Activated naive CD4-positive, alpha-beta T cell treated with anti-CD3 and anti-CD28 coated beads for 36 hours (primary cell): Measurements from ENCODE around the gene G6PC3. TPM values are rescaled to one million over a fixed set of nuclear protein-coding genes. Genes with fewer than 3 reads are reported as not detected.
"Not testable (repeated sequence)": the region's sequence is repeated elsewhere in the genome, so short reads cannot be mapped to it uniquely, and the experiment has no call there.

Source experiments
- CTCF ChIA-PET: fragments of 350-600 bp; sonication (Branson Sonifier 250); formaldehyde crosslinking; loops from one replicate; lab custom pipeline; 2021; ENCODE audit warnings: antibody characterized with exemption; lab: Charles Lee
- DNase-seq: peaks from one replicate; pipeline ENCODE4 v3.0.0-alpha.2; 2020
- H3K27ac Mint-ChIP-seq: one replicate; pipeline ENCODE4 v1.8.0; 2021; ENCODE audit warnings: mild to moderate bottlenecking, mixed read lengths
- H3K27me3 Mint-ChIP-seq: one replicate; pipeline ENCODE4 v1.8.0; 2021; ENCODE audit warnings: low read depth, mixed read lengths
- H3K36me3 Mint-ChIP-seq: one replicate; pipeline ENCODE4 v1.8.0; 2021; ENCODE audit warnings: low read depth, mixed read lengths
- H3K4me1 Mint-ChIP-seq: one replicate; pipeline ENCODE4 v1.8.0; 2021; ENCODE audit warnings: low read depth, mixed read lengths
- H3K4me3 Mint-ChIP-seq: one replicate; pipeline ENCODE4 v1.8.0; 2021; ENCODE audit warnings: mild to moderate bottlenecking, moderate library complexity, mixed read lengths
- H3K9me3 Mint-ChIP-seq: one replicate; pipeline ENCODE4 v1.8.0; 2021; ENCODE audit warnings: mixed read lengths
- intact Hi-C: fragments of 100-400 bp; cut with micrococcal nuclease; formaldehyde crosslinking; loops from one replicate; pipeline ENCODE4 v1.15.1; 2023
- total RNA-seq, 2 experiments: library from RNA; stranded (reverse); gene quantifications; one replicate each; pipeline ENCODE4 v1.2.3, GENCODE V29; 2021

The G6PC3 gene
- total RNA-seq, 2 experiments from 2014 or later = 15.9 to 19.4 TPM

- Mint-ChIP-seq H3K4me3 (no peak overlapping the region), H3K27me3 (no peaks in the 10 kb centered on the region)
Measured at GRCh38 chr17:44039829-44040635, 30.5 kb upstream of the G6PC3 start.

GRCh38 chr17:44043272-44043696 is 27.3 kb upstream of the G6PC3 start:
- H3K4me1 Mint-ChIP-seq = peaks cover 11% of the 10 kb centered on the region
- no peak overlapping the region for H3K27ac Mint-ChIP-seq
- no peaks in the 10 kb centered on the region for H3K9me3 Mint-ChIP-seq
- intact Hi-C loops = loop anchor here (5.0 kb wide), 1 partner anchor 36 kb away; no protein-coding TSS in a partner anchor
- H3K36me3 Mint-ChIP-seq = peaks cover 24% of the 10 kb centered on the region
- CTCF ChIA-PET = interaction anchor here (0.6 to 4.8 kb wide), 10 partner anchors 15 to 164 kb away, joined by 3 to 26 read pairs (median 3); partner anchors contain the start of gene HDAC5
- H3K27me3 Mint-ChIP-seq = no peaks in the 10 kb centered on the region
- H3K4me3 Mint-ChIP-seq = no peak overlapping the region
- DNase-seq = no peak

More at GRCh38 chr17:44039829-44040635, 30.5 kb upstream of the G6PC3 start:
- CTCF ChIA-PET = interaction anchor here (0.6 to 4.8 kb wide), 6 partner anchors 10 to 482 kb away, joined by 3 to 26 read pairs (median 4); partner anchors contain the start of gene LSM12
- DNase-seq = no peak
- Mint-ChIP-seq H3K9me3 (no peaks in the 10 kb centered on the region), H3K36me3 (peaks cover 30% of the 10 kb centered on the region), H3K4me1 (peaks cover 9% of the 10 kb centered on the region), H3K27ac (no peak overlapping the region)
- intact Hi-C loops = loop anchor here (5.0 kb wide), 1 partner anchor 33 kb away; no protein-coding TSS in a partner anchor

GRCh38 chr17:44044071-44044470 is 26.5 kb upstream of the G6PC3 start:
- no peaks in the 10 kb centered on the region for H3K9me3 Mint-ChIP-seq
- H3K4me3 Mint-ChIP-seq = no peak overlapping the region
- H3K27me3 Mint-ChIP-seq = no peaks in the 10 kb centered on the region
- DNase-seq = no peak
- intact Hi-C loops = loop anchor here (5.0 kb wide), 1 partner anchor 37 kb away; no protein-coding TSS in a partner anchor
- CTCF ChIA-PET = interaction anchor here (0.6 to 4.8 kb wide), 8 partner anchors 61 to 171 kb away, joined by 3 to 26 read pairs (median 4); no protein-coding TSS in a partner anchor
- H3K27ac Mint-ChIP-seq = no peak overlapping the region
- peaks cover 26% of the 10 kb centered on the region for H3K36me3 Mint-ChIP-seq
- peaks cover 11% of the 10 kb centered on the region for H3K4me1 Mint-ChIP-seq

- Mint-ChIP-seq H3K9me3 (no peaks in the 10 kb centered on the region), H3K36me3 (peaks cover 20% of the 10 kb centered on the region)
Measured at GRCh38 chr17:44045486-44045885, 25.0 kb upstream of the G6PC3 start.

GRCh38 chr17:44046893-44047292 is 23.6 kb upstream of the G6PC3 start:
- not testable (repeated sequence) for H3K27ac Mint-ChIP-seq
- H3K36me3 Mint-ChIP-seq = peaks cover 19% of the 10 kb centered on the region

More at GRCh38 chr17:44045486-44045885, 25.0 kb upstream of the G6PC3 start:
- no peak overlapping the region for H3K27ac Mint-ChIP-seq
- intact Hi-C loops = no loop called here
- peaks cover 11% of the 10 kb centered on the region for H3K4me1 Mint-ChIP-seq
- no peaks in the 10 kb centered on the region for H3K27me3 Mint-ChIP-seq
- no peak overlapping the region for H3K4me3 Mint-ChIP-seq
- DNase-seq = no peak
- CTCF ChIA-PET = interaction anchor here (1.6 kb wide), 1 partner anchor 168 kb away, joined by 4 read pairs; no protein-coding TSS in a partner anchor

GRCh38 chr17:44049294-44050060 is 21.1 kb upstream of the G6PC3 start:
- peaks cover 31% of the 10 kb centered on the region for H3K36me3 Mint-ChIP-seq
- no peak for DNase-seq
- CTCF ChIA-PET = interaction anchor here (0.6 to 1.1 kb wide), 2 partner anchors 102 to 112 kb away, joined by 3 read pairs; no protein-coding TSS in a partner anchor
- no peaks in the 10 kb centered on the region for H3K9me3 Mint-ChIP-seq
- intact Hi-C loops = no loop called here
- H3K27me3 Mint-ChIP-seq = no peaks in the 10 kb centered on the region
- H3K4me1 Mint-ChIP-seq = peaks cover 7% of the 10 kb centered on the region
- no peak overlapping the region for H3K4me3 Mint-ChIP-seq
- H3K27ac Mint-ChIP-seq = no peak overlapping the region

More at GRCh38 chr17:44046893-44047292, 23.6 kb upstream of the G6PC3 start:
- CTCF ChIA-PET = interaction anchor here (0.6 kb wide), 1 partner anchor 51 kb away, joined by 3 read pairs; no protein-coding TSS in a partner anchor
- DNase-seq, H3K4me1 Mint-ChIP-seq, H3K27me3 Mint-ChIP-seq, H3K4me3 Mint-ChIP-seq, H3K9me3 Mint-ChIP-seq, intact Hi-C loops: not testable (repeated sequence)

GRCh38 chr17:44053125-44053872 is 17.2 kb upstream of the G6PC3 start:
- CTCF ChIA-PET = interaction anchor here (0.6 kb wide), 1 partner anchor 53 kb away, joined by 3 read pairs; no protein-coding TSS in a partner anchor
- Mint-ChIP-seq H3K27me3 (no peaks in the 10 kb centered on the region), H3K36me3 (peaks cover 27% of the 10 kb centered on the region), H3K9me3 (no peaks in the 10 kb centered on the region), H3K27ac (no peak overlapping the region), H3K4me1 (peaks cover 8% of the 10 kb centered on the region), H3K4me3 (no peak overlapping the region)
- intact Hi-C loops = no loop called here
- DNase-seq = no peak

- Mint-ChIP-seq H3K9me3 (no peaks in the 10 kb centered on the region), H3K36me3 (peaks cover 42% of the 10 kb centered on the region), H3K27ac (no peak overlapping the region), H3K4me3 (no peak overlapping the region), H3K4me1 (peaks cover 40% of the 10 kb centered on the region), H3K27me3 (no peaks in the 10 kb centered on the region)
- CTCF ChIA-PET = no interaction called here
- intact Hi-C loops = no loop called here
- no peak for DNase-seq
Measured at GRCh38 chr17:44059101-44059892, 11.2 kb upstream of the G6PC3 start.

GRCh38 chr17:44061446-44061845 is 9.1 kb upstream of the G6PC3 start:
- H3K4me3 Mint-ChIP-seq = no peak overlapping the region
- DNase-seq = no peak
- no peaks in the 10 kb centered on the region for H3K9me3 Mint-ChIP-seq
- no peaks in the 10 kb centered on the region for H3K27me3 Mint-ChIP-seq
- peaks cover 46% of the 10 kb centered on the region for H3K4me1 Mint-ChIP-seq
- H3K27ac Mint-ChIP-seq = no peak overlapping the region
- intact Hi-C loops = no loop called here
- peaks cover 45% of the 10 kb centered on the region for H3K36me3 Mint-ChIP-seq
- CTCF ChIA-PET = no interaction called here

GRCh38 chr17:44062871-44063270 is 7.7 kb upstream of the G6PC3 start:
- Mint-ChIP-seq H3K4me1 (peaks cover 57% of the 10 kb centered on the region), H3K4me3 (no peak overlapping the region), H3K27ac (no peak overlapping the region), H3K27me3 (no peaks in the 10 kb centered on the region), H3K9me3 (no peaks in the 10 kb centered on the region), H3K36me3 (peaks cover 45% of the 10 kb centered on the region)
- no peak for DNase-seq
- CTCF ChIA-PET = no interaction called here
- intact Hi-C loops = no loop called here
